GM19240 (cell line): Measurements from ENCODE around the gene NMNAT2.

Experiments
- DNase-seq: peaks from one replicate; pipeline ENCODE4 v3.0.0; 2011; ENCODE audit warnings: low spot score; ENCODE audit not compliant: insufficient read length

Gene NMNAT2

DNA sequence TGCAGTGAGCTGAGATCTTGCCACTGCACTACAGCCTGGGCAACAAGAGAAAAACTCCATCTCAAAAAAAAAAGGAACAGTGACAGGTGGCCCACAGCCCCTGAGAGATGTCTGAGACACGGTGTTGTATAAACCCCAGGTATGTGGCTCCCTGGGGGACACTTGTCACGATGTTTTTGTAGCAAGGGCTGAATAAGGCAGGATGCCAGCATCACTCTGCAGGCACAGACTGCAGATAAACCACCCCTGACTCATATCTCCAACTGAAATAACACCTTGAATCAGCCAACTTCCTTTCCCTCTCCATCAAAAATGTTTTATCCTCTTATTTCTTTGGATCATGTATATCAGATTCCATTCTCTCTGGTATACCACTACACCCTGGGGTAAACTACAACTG, 52.5 kb downstream of the NMNAT2 start:
- DNase-seq = no peak

DNA sequence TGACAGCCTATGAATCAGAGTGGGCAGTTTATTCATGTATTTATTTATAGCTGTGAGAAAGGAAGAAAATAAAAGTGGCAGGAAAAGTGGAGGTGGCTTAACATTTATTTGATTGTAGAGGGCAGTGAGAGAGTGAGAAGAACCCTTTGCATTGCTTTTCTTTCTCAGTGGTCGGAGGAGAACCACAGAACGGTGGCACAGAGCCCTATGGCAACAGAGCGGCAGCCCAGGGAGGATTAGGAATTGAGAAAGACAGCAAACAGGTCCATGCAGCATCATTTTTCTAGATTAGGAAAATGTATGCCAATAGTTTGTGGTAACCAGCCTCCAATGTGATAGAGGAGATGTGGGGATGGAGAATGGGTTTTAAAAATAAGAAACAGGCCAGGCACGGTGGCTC, 53.1 kb downstream of the NMNAT2 start:
- no peak for DNase-seq

DNA sequence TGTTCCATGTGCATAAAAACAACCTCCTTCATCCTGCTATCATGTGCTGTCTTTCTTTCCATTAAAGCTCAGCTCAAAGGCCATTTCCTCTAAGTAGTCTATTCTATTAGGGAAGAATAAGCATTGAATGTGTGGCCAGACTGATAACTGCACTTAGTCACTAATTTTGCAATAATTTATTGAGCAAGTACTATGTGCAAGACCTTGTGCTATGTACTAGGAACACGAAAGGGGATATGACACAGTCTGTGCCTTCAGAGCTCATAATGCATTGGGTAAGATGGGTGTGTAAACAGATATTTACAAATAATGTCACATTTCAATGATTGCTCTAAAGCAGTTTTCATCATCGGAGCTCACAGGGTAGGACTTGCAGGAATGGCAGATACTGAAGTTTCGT, 54.2 kb downstream of the NMNAT2 start:
- no peak for DNase-seq

DNA sequence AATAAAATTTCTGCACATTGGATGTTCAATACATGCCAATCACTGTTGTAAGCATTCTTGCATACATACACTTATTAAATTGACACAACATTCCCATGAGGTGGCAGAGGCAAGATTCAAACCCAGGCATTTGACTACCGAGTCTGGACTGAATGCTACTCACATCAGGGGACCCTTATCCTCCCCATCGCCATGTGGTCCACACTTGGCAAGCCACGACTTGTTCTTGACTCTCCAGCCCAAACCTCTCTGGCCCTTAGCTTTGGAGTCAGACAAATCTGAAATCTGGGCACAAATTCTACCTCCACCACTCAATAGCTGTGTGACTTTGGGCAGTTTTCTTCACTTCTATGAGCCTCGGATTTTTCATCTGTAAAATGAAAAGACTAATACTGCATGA, 57.1 kb downstream of the NMNAT2 start:
- no peak for DNase-seq

DNA sequence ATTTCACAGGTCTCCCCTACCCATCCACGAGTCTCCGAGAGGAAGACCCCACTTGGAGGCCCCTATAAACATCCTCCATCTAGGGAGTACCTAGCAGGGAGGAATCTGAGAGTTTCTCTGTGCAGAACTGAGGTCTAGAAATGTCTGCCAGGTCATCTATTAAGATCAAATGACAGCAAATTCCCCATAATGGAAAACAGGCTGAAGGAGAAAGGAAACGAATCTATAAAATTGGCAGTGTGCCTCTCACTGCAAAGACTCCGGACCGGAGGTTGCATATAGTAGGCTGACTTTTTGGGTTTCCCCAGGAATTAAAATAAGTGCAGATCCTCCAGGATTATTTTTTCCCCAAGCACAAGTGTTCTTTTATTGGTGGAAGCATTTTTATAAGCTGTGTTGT, 57.7 kb downstream of the NMNAT2 start:
- DNase-seq = no peak

DNA sequence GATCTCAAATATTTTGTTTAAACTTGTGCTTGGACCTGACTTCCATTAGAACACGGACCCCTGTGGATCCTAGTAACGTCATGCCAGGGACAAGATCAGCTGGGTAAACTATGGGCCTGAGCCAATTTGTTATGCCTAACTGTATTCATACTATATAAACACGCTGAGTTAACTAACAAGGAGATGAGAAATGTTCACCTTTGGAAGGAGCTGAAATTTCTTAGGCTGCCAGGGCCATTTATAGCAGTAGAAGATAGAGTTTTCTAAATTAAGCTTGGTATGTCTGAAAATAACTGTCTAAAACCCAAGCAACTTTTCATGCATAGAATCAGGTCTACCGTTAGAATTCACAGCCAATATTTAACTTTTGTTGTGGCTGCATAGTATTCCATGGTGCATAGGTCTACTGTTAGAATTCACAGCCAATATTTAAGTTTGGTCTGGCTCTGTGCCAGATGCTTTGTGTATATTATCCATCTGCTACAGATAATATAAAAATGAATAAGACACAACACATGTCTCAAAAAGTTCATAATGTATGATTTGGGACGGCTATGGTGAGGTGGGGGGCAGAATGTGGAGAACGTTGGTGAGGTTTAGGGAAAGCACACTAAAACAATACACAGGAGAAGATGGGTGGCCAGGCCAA, 61.5 kb downstream of the NMNAT2 start:
- DNase-seq = no peak

GRCh38 chr1:183355797-183356196, 62.4 kb downstream of the NMNAT2 start:
- DNase-seq = no peak

DNA sequence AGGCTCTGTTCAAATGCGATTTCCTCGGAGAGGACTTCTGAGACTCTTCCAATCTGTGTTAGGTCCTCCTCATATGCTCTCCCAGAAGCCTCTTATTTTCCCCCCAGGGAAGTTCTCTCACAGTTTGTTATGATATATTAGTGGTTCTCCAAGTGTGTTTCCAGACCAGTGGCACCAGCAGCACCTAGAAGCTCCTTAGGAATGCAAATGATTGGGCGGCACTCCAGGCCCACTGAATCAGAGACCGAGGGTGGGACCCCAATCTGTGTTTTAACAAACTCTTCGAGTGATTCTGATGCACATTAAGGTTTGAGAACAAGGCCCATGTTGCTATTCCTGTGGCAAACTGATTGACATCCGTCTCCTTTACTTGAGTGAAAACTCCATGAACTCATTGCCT, 63.0 kb downstream of the NMNAT2 start:
- DNase-seq = no peak

GRCh38 chr1:183353597-183353996, 64.6 kb downstream of the NMNAT2 start:
- DNase-seq = no peak

DNA sequence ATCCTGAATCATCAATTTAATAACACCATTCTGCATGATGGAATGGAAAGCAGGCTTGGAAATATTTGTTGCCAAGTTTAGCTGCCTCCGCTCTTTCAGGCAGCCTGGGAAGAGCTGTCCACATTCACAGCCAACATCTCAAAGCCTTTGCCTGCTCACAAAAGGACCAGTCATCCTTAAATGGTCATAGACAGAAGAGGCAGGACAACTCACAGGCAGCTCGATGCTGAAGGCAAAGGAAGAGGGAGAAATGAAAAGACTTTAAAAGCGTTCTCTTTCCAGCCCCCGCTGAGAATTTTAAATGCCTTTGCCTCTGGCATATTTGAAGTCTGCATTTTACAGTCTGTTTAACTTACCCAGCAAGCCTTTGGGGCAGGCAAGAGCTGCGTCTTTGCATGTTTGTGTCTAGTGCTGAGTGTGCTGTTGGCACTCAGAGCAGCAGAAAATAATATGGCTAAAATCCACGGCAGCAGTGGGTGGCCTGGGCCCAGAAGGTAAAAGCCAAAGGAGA, 68.9 kb downstream of the NMNAT2 start:
- DNase-seq = no peak

DNA sequence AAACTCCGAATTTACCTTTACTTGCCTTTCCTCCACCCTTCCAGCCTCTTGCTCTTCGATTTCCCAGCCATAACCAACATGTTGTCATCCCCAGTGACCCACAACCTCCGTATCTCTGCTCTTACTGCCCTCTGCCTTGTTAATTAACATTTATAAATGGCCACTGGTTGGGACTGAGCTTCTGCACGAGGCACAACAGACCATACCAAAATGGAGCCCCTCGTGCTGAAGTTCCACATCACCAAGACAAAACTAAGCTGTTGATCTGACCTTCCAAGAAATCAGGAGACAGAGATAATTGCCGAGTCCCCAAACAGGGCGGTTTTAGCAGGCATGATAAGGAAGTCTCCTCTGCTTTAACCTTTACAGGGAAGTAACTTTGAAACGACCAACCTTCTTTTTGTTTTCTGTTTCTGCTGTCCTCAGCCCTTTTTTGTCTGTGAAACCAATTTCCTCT, 71.9 kb downstream of the NMNAT2 start:
- no peak for DNase-seq

DNA sequence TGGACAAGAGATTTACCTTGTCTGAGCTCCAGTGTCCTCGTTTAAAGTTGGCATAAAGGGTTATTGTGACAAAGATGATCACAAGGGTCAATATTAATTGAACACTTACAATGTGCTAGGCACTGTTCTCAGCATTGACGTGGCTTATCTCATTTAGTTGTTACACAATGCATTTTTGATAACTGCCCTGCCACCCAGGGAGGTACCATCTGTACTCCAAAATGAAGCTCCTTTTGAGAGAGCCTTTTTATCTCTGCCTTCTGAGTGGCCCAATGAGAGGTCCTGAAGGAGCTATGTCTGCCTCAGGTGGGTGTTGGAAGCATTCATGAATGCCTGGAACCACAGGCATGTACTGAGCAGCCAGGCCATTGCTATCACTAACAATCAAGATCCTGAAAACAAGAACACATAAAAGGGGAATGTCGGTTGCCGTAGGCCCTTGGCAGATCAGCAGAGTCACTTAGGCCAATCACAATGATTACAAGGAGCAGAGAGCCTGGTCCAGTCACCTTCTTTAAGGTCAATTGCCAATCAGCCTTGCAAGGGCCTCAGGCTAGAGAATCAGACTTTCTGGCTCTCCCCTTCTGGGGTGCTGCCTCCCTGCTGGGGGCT, 78.5 kb downstream of the NMNAT2 start:
- DNase-seq = no peak

- no peak for DNase-seq
Measured at GRCh38 chr1:183331091-183331742, 87.0 kb downstream of the NMNAT2 start.

DNA sequence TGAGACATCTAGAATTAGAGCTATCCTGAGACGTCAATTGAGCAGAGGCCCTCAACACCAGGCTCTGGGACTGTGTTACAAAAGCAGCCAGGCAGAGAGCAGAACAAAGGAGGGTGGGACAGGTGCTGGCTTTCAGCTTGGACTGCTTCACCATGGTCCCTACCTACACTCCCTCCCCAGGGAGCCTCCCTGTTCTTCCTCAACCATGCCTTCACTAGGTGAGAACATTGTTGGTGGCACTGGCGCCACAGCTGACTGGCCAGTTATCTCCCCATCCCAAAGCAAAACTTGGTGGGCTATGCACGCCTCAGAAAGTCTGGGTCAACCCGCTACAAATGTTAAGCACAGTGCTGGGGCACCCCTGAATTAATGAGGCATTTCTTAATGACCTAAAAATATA, 87.8 kb downstream of the NMNAT2 start:
- no peak for DNase-seq

DNA sequence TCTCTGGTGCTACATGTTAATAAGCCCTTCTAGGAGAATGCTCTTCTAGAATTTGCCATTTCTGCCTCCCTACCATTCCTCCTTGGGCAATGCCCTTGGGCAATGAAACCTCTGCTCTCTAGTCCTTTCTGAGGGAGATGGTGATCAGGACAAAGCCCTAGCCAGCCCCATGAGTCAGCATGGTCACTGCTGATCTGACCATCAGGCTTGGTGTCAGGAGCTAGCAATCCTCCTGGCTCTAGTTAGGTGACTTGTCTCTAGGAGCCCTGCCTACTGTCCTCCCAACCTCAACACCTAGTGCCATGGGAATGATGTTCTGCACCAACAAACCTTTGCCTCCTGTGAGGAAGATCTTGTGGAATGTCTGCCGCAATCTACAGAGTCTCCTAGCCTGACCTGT, 89.8 kb downstream of the NMNAT2 start:
- no peak for DNase-seq

GRCh38 chr1:183327434-183328290, 90.5 kb downstream of the NMNAT2 start:
- no peak for DNase-seq

- no peak for DNase-seq
Measured at GRCh38 chr1:183323849-183324683, 94.1 kb downstream of the NMNAT2 start.

DNA sequence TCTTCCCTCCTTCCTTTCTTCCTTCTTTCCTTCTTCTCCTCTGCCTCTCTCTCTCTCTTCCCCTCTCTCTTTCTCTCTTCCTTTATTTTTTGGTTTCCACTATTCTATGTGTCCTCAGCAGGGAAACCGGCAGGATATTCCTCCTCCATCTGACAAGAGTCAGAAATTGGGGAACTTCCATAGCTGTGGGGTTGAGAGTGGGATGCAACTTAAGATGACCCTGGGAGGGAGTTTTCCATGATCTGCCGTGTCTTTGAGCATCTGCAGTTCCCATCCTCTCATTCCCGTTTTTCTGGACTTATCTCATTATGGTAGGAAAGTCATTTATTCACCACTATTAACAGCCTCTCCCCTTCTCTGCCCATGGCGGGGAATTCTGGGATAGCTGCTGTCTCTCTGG, 98.6 kb downstream of the NMNAT2 start:
- DNase-seq = no peak

- DNase-seq = no peak
Measured at GRCh38 chr1:183319051-183319450, 99.1 kb downstream of the NMNAT2 start.

GRCh38 chr1:183318433-183318832, 99.7 kb downstream of the NMNAT2 start:
- no peak for DNase-seq
